ENCODE data around the gene FRMD4A. TPM values are rescaled to one million over a fixed set of nuclear protein-coding genes. Genes with fewer than 3 reads are reported as not detected.

Gene FRMD4A
- total RNA-seq, 1 donor from 2014 or later = 20.2 TPM

DNA sequence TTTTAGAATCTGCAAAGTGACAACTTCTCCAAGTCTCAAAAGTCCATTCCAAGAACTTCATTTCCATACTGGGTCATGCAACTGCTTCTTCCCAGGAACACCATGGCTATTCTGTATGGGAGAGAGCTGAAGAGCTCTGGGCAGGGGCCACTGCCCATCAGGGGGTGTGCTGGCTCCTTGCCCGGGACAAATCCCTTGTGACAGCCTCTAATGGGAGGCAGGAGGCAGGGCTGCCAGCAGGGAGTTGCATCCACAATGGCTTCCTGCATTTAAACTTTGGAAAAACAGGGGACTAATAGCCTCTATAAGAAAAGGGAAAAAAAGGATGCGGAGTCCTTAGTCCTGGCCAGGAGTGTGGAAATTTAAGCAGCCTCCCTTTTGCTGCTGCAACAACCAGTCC lies 18.4 kb upstream of the FRMD4A start:
- Histone ChIP-seq H3K36me3 (no peaks in the 10 kb centered on the region), H4K20me1 (ENCODE audit: low read depth) (no peaks in the 10 kb centered on the region), H3K4me1 (no peaks in the 10 kb centered on the region), H3K4me3 (no peak overlapping the region), H3K9ac (no peak overlapping the region), H2AFZ (replicated peaks) (no peak overlapping the region), H3K27me3 (no peaks in the 10 kb centered on the region), H3K27ac (no peak overlapping the region), H3F3A (ENCODE audit: low read depth) (no peaks in the 10 kb centered on the region), H3K9me3 (ENCODE audit: low read depth) (no peaks in the 10 kb centered on the region), H3K4me2 (no peak overlapping the region), H3K79me2 (ENCODE audit: low read depth) (no peaks in the 10 kb centered on the region)
- H3K27ac Mint-ChIP-seq = peak overlapping the region; percentile 64
- no peaks in the 10 kb centered on the region for H3K9me3 Mint-ChIP-seq
- H3K36me3 Mint-ChIP-seq = no peaks in the 10 kb centered on the region
- H3K4me1 Mint-ChIP-seq = no peaks in the 10 kb centered on the region
- peaks cover 6% of the 10 kb centered on the region for H3K27me3 Mint-ChIP-seq (ENCODE audit: insufficient read depth, low read depth)
- no peak for DNase-seq (ENCODE audit: low spot score)
- H3K4me3 Mint-ChIP-seq = no peak overlapping the region
- TF ChIP-seq EZH2 (IDR thresholded peaks at IDR 0.05) (no peak), EZH2phosphoT487 (IDR thresholded peaks at IDR 0.05) (no peak)
- TF ChIP-seq, protein P1, sequence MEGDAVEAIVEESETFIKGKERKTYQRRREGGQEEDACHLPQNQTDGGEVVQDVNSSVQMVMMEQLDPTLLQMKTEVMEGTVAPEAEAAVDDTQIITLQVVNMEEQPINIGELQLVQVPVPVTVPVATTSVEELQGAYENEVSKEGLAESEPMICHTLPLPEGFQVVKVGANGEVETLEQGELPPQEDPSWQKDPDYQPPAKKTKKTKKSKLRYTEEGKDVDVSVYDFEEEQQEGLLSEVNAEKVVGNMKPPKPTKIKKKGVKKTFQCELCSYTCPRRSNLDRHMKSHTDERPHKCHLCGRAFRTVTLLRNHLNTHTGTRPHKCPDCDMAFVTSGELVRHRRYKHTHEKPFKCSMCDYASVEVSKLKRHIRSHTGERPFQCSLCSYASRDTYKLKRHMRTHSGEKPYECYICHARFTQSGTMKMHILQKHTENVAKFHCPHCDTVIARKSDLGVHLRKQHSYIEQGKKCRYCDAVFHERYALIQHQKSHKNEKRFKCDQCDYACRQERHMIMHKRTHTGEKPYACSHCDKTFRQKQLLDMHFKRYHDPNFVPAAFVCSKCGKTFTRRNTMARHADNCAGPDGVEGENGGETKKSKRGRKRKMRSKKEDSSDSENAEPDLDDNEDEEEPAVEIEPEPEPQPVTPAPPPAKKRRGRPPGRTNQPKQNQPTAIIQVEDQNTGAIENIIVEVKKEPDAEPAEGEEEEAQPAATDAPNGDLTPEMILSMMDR (IDR thresholded peaks at IDR 0.05) = no peak

DNA sequence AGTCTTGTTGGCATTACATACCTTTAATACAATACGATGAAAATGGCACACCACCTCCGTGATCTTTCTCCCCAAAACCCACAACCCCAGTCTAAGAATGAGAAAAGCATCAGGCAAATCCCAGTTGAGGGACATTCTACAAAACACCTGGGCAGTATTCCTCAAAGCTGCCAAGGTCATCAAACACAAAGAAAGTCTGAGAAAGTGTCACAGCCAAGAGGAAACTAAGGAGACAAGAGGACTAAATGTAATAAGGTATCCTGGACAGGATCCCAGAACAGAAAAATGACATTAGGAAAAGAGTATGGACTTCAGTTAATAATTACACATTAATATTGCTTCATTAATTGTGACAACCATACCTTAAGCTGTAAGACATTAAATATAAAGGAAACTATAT lies 14.5 kb upstream of the FRMD4A start:
- no peaks in the 10 kb centered on the region for H4K20me1 ChIP-seq (ENCODE audit: low read depth)
- H3K9ac ChIP-seq = no peak overlapping the region
- H3K4me1 Mint-ChIP-seq = peaks cover 3% of the 10 kb centered on the region
- H3K4me2 ChIP-seq = no peak overlapping the region
- H3K36me3 ChIP-seq = no peaks in the 10 kb centered on the region
- H3K9me3 ChIP-seq (ENCODE audit: low read depth) = no peaks in the 10 kb centered on the region
- H3K27me3 ChIP-seq = no peaks in the 10 kb centered on the region
- no peaks in the 10 kb centered on the region for H3K79me2 ChIP-seq (ENCODE audit: low read depth)
- no peak for TF ChIP-seq EZH2phosphoT487 (IDR thresholded peaks at IDR 0.05)
- TF ChIP-seq, protein P1 (IDR thresholded peaks at IDR 0.05) = no peak
- no peak for TF ChIP-seq EZH2 (IDR thresholded peaks at IDR 0.05)
- no peaks in the 10 kb centered on the region for H3K36me3 Mint-ChIP-seq
- H3K27ac Mint-ChIP-seq = no peak overlapping the region
- H3K4me3 ChIP-seq = no peak overlapping the region
- H3F3A ChIP-seq (ENCODE audit: low read depth) = no peaks in the 10 kb centered on the region
- no peaks in the 10 kb centered on the region for H3K9me3 Mint-ChIP-seq
- no peak for DNase-seq (ENCODE audit: low spot score)
- peaks cover 5% of the 10 kb centered on the region for H3K27me3 Mint-ChIP-seq (ENCODE audit: insufficient read depth, low read depth)
- no peaks in the 10 kb centered on the region for H3K4me1 ChIP-seq
- H3K27ac ChIP-seq = no peak overlapping the region
- no peak overlapping the region for H3K4me3 Mint-ChIP-seq
- H2AFZ ChIP-seq (replicated peaks) = no peak overlapping the region

DNA sequence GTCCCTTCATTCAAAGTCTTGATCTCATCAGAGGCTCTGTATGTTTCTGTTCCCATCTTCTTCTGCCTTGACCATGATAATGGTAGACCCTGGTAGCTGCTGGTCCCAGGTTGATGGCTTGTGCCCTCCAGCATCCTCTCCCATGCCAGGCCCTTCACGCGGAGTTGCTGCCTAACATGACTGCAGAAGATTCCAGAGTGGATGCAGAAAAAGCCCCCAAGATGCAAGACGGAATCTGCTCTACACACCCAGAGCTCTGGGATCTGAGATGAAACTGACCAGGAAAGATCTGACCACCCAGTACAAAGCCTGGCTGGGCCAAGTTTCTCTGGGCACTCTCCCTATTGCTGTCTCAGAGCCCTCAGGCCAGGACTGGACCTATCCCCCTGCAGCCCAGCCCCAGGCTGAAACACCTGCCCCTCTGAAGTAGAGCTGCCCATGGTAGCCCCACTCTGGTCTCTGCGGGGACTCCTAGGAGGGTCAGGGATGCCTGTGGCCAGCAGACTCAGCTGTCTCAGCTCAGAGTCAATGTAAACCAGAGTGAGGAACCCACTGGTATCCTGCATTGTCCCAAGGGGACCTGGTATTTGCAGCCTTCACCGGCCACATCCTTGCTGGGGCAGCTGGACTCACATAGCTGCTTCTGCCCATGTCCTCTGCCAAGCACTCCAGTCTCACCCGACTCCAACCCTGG lies 9.5 kb upstream of the FRMD4A start:
- Mint-ChIP-seq H3K27ac (peak overlapping the region; percentile 47), H3K4me1 (peaks cover 7% of the 10 kb centered on the region), H3K4me3 (no peak overlapping the region), H3K27me3 (ENCODE audit: insufficient read depth, low read depth) (peaks cover 2% of the 10 kb centered on the region), H3K9me3 (no peaks in the 10 kb centered on the region), H3K36me3 (no peaks in the 10 kb centered on the region)
- no peaks in the 10 kb centered on the region for H4K20me1 ChIP-seq (ENCODE audit: low read depth)
- no peaks in the 10 kb centered on the region for H3K27me3 ChIP-seq
- H3K27ac ChIP-seq = no peak overlapping the region
- H3K4me2 ChIP-seq = no peak overlapping the region
- H3K36me3 ChIP-seq = no peaks in the 10 kb centered on the region
- H3K9ac ChIP-seq = no peak overlapping the region
- H3K9me3 ChIP-seq (ENCODE audit: low read depth) = no peaks in the 10 kb centered on the region
- no peaks in the 10 kb centered on the region for H3F3A ChIP-seq (ENCODE audit: low read depth)
- no peak overlapping the region for H3K4me3 ChIP-seq
- H2AFZ ChIP-seq (replicated peaks) = no peak overlapping the region
- no peaks in the 10 kb centered on the region for H3K79me2 ChIP-seq (ENCODE audit: low read depth)
- DNase-seq (ENCODE audit: low spot score) = no peak
- TF ChIP-seq, protein P1 (IDR thresholded peaks at IDR 0.05) = no peak
- TF ChIP-seq EZH2phosphoT487 (IDR thresholded peaks at IDR 0.05) (no peak), EZH2 (IDR thresholded peaks at IDR 0.05) (no peak)
- H3K4me1 ChIP-seq = no peaks in the 10 kb centered on the region

All from neural progenitor cell (in vitro differentiated cells).